HEK293 (cell line): Measurements from ENCODE around the gene TRPM6.

Source experiments
- CTCF ChIA-PET: fragments of 350-600 bp; formaldehyde crosslinking; extraction: SDS; loops from one replicate; lab custom pipeline; 2021; ENCODE audit warnings: antibody characterized with exemption; lab: Yijun Ruan, JAX
- POLR2A ChIA-PET: fragments of 300-600 bp; formaldehyde crosslinking; extraction: SDS; loops from one replicate; lab custom pipeline; 2020; ENCODE audit warnings: antibody characterized with exemption, inconsistent platforms; lab: Yijun Ruan, JAX
- H3K27ac ChIP-seq: fragments of 200-500 bp; sonication (Bioruptor generic); 2 replicates; pipeline ENCODE4 v1.5.1; 2014; ENCODE audit warnings: low read depth, low read length, control low read depth, inconsistent platforms; ENCODE audit errors: extremely low read depth
- H3K36me3 ChIP-seq, 2 experiments: fragments of 200-500 bp in 1 of 2; sonication (Bioruptor generic) in 1 of 2; 1 replicate in 1 of 2; 2 replicates in 1 of 2; pipeline ENCODE4 v1.5.1; 2014 to 2017; ENCODE audit warnings: inconsistent platforms in 2 of 2, low read length in 2 of 2; ENCODE audit not compliant: control insufficient read depth in 2 of 2, insufficient read depth in 1 of 2
- H3K4me1 ChIP-seq: fragments of 200-500 bp; sonication (Bioruptor generic); 2 replicates; pipeline ENCODE4 v1.5.1; 2014; ENCODE audit warnings: mild to moderate bottlenecking, low read length, inconsistent platforms; ENCODE audit not compliant: control insufficient read depth, insufficient read depth
- H3K4me3 ChIP-seq: 2 replicates; pipeline ENCODE4 v1.5.1; 2011; ENCODE audit warnings: low read depth, mild to moderate bottlenecking, control low read depth, low read length, moderate library complexity
- H3K9me3 ChIP-seq: fragments of 200-500 bp; sonication (Bioruptor generic); 2 replicates; pipeline ENCODE4 v1.5.1; 2014; ENCODE audit warnings: low read depth, low read length, inconsistent platforms; ENCODE audit not compliant: control insufficient read depth, insufficient read depth
- REPIN1 ChIP-seq: fragments of 450-650 bp; formaldehyde crosslinking; IDR thresholded peaks from 2 replicates; pipeline ENCODE4 v1.5.1; 2017; ENCODE audit warnings: missing biosample characterization, missing genetic modification characterization, low read depth
- ZBTB17 ChIP-seq: fragments of 450-650 bp; formaldehyde crosslinking; IDR thresholded peaks from 2 replicates; pipeline ENCODE4 v1.5.1; 2016; ENCODE audit warnings: missing biosample characterization, missing genetic modification characterization
- ZBTB48 ChIP-seq: fragments of 450-650 bp; formaldehyde crosslinking; IDR thresholded peaks from 2 replicates; pipeline ENCODE4 v1.5.1; 2016; ENCODE audit warnings: missing biosample characterization, missing genetic modification characterization
- ZBTB8A ChIP-seq: fragments of 450-650 bp; formaldehyde crosslinking; IDR thresholded peaks from 2 replicates; pipeline ENCODE4 v1.5.1; 2016; ENCODE audit warnings: missing biosample characterization, missing genetic modification characterization
- ZEB2 ChIP-seq: fragments of 450-650 bp; formaldehyde crosslinking; IDR thresholded peaks from 2 replicates; pipeline ENCODE4 v1.5.1; 2016; ENCODE audit warnings: missing biosample characterization, missing genetic modification characterization
- ZNF10 ChIP-seq: fragments of 450-650 bp; formaldehyde crosslinking; IDR thresholded peaks from 2 replicates; pipeline ENCODE4 v1.5.1; 2017; ENCODE audit warnings: missing biosample characterization, missing genetic modification characterization
- ZNF112 ChIP-seq: fragments of 450-650 bp; formaldehyde crosslinking; IDR thresholded peaks from 2 replicates; pipeline ENCODE4 v1.5.0; 2017; ENCODE audit warnings: missing biosample characterization, missing genetic modification characterization
- ZNF121 ChIP-seq: fragments of 450-650 bp; formaldehyde crosslinking; IDR thresholded peaks from 2 replicates; pipeline ENCODE4 v1.5.1; 2016; ENCODE audit warnings: missing biosample characterization, missing genetic modification characterization
- ZNF133 ChIP-seq: fragments of 450-650 bp; formaldehyde crosslinking; IDR thresholded peaks from 2 replicates; pipeline ENCODE4 v1.5.1; 2016; ENCODE audit warnings: missing biosample characterization, missing genetic modification characterization
- ZNF184 ChIP-seq: fragments of 450-650 bp; IDR thresholded peaks from 2 replicates; pipeline ENCODE4 v1.5.1; 2018; ENCODE audit warnings: missing biosample characterization, mild to moderate bottlenecking, missing genetic modification characterization
- ZNF239 ChIP-seq: fragments of 450-650 bp; formaldehyde crosslinking; IDR thresholded peaks from 2 replicates; pipeline ENCODE4 v1.5.1; 2016; ENCODE audit warnings: missing biosample characterization, missing genetic modification characterization
- ZNF248 ChIP-seq: fragments of 450-650 bp; formaldehyde crosslinking; IDR thresholded peaks from 2 replicates; pipeline ENCODE4 v1.5.1; 2017; ENCODE audit warnings: missing biosample characterization, missing genetic modification characterization
- ZNF585B ChIP-seq: fragments of 450-650 bp; formaldehyde crosslinking; IDR thresholded peaks from 2 replicates; pipeline ENCODE4 v1.5.1; 2016; ENCODE audit warnings: missing biosample characterization, missing genetic modification characterization
- ZNF600 ChIP-seq: fragments of 450-650 bp; formaldehyde crosslinking; IDR thresholded peaks from 2 replicates; pipeline ENCODE4 v1.5.1; 2016; ENCODE audit warnings: missing biosample characterization, missing genetic modification characterization
- ZNF701 ChIP-seq: fragments of 450-650 bp; formaldehyde crosslinking; IDR thresholded peaks from 2 replicates; pipeline ENCODE4 v1.5.1; 2016; ENCODE audit warnings: missing biosample characterization, missing genetic modification characterization
- TF ChIP-seq, protein P1 (sequence below): fragments of 450-650 bp; formaldehyde crosslinking; IDR thresholded peaks from 2 replicates; pipeline ENCODE4 v1.5.1; 2016; ENCODE audit warnings: missing biosample characterization, missing genetic modification characterization, low read depth
- TF ChIP-seq, protein P2 (sequence below): fragments of 450-650 bp; IDR thresholded peaks from 2 replicates; pipeline ENCODE4 v1.5.1; 2018; ENCODE audit warnings: missing biosample characterization, mild to moderate bottlenecking, missing genetic modification characterization
- TF ChIP-seq, protein P3 (sequence below): fragments of 450-650 bp; formaldehyde crosslinking; IDR thresholded peaks from 2 replicates; pipeline ENCODE4 v1.5.1; 2016; ENCODE audit warnings: missing biosample characterization, missing genetic modification characterization
- TF ChIP-seq, protein P4 (sequence below): fragments of 450-650 bp; formaldehyde crosslinking; IDR thresholded peaks from 2 replicates; pipeline ENCODE4 v1.5.1; 2016; ENCODE audit warnings: missing biosample characterization, missing genetic modification characterization
- TF ChIP-seq, protein P5 (sequence below): fragments of 450-650 bp; formaldehyde crosslinking; IDR thresholded peaks from 2 replicates; pipeline ENCODE4 v1.5.1; 2017; ENCODE audit warnings: missing biosample characterization, missing genetic modification characterization

Gene TRPM6

DNA sequence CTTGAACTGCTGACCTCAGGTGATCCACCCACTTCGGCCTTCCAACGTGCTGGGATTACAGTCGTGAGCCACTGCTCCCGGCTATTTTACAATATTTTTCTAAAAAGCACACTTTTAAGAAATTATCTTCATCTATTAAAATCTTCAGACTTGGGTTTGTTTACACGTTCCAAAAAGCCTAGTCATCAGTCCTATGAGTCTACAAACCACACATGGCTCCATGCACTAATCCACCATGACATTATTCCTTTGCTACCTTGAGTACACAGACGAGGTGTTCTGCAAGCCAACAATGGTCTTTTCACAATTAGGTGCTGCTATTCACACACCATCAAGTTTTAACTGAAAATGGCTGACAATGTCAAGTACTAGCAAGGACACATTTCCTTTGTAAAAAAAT is 41.0 kb downstream of the TRPM6 start:
- Histone ChIP-seq H3K4me1 (no peaks in the 10 kb centered on the region), H3K9me3 (no peaks in the 10 kb centered on the region), H3K36me3 (no peaks in the 10 kb centered on the region), H3K4me3 (no peak overlapping the region), H3K27ac (no peak overlapping the region)
- CTCF ChIA-PET, result no interaction called here
- no peak for TF ChIP-seq ZEB2 (tag by site-specific recombination)
- TF ChIP-seq ZBTB48, result no peak
- TF ChIP-seq ZBTB8A (tag by site-specific recombination), result no peak
- TF ChIP-seq, protein P1, sequence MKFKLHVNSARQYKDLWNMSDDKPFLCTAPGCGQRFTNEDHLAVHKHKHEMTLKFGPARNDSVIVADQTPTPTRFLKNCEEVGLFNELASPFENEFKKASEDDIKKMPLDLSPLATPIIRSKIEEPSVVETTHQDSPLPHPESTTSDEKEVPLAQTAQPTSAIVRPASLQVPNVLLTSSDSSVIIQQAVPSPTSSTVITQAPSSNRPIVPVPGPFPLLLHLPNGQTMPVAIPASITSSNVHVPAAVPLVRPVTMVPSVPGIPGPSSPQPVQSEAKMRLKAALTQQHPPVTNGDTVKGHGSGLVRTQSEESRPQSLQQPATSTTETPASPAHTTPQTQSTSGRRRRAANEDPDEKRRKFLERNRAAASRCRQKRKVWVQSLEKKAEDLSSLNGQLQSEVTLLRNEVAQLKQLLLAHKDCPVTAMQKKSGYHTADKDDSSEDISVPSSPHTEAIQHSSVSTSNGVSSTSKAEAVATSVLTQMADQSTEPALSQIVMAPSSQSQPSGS (tag by site-specific recombination), result no peak
- TF ChIP-seq, protein P2, sequence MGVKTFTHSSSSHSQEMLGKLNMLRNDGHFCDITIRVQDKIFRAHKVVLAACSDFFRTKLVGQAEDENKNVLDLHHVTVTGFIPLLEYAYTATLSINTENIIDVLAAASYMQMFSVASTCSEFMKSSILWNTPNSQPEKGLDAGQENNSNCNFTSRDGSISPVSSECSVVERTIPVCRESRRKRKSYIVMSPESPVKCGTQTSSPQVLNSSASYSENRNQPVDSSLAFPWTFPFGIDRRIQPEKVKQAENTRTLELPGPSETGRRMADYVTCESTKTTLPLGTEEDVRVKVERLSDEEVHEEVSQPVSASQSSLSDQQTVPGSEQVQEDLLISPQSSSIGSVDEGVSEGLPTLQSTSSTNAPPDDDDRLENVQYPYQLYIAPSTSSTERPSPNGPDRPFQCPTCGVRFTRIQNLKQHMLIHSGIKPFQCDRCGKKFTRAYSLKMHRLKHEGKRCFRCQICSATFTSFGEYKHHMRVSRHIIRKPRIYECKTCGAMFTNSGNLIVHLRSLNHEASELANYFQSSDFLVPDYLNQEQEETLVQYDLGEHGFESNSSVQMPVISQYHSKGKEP (tag by site-specific recombination), result no peak
- POLR2A ChIA-PET, result no interaction called here

DNA sequence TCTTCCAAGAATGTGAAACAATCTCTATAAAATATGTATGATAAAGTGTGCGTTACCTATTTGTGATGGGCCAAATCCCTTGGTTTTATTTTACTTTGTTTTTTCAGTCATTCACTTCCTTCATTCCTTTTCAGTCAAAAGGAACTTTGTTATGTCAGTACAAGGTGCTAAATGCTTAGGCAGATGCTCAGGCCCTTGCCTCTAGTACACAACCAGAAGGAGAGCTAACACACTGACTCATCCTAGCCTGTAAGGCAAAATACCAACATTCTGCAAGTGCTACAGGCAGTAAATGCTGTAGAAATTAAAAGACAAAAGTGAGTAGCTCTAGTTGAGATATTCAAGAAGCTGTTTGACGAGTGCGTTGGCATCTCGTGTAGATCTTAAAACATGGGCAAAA is 49.4 kb downstream of the TRPM6 start:
- CTCF ChIA-PET, result no interaction called here
- POLR2A ChIA-PET, result no interaction called here
- H3K4me1 ChIP-seq, result no peaks in the 10 kb centered on the region
- no peak overlapping the region for H3K4me3 ChIP-seq
- H3K27ac ChIP-seq, result no peak overlapping the region
- no peaks in the 10 kb centered on the region for H3K9me3 ChIP-seq
- TF ChIP-seq ZBTB17 (tag by site-specific recombination) (no peak), ZNF600 (no peak)
- H3K36me3 ChIP-seq, result no peaks in the 10 kb centered on the region

DNA sequence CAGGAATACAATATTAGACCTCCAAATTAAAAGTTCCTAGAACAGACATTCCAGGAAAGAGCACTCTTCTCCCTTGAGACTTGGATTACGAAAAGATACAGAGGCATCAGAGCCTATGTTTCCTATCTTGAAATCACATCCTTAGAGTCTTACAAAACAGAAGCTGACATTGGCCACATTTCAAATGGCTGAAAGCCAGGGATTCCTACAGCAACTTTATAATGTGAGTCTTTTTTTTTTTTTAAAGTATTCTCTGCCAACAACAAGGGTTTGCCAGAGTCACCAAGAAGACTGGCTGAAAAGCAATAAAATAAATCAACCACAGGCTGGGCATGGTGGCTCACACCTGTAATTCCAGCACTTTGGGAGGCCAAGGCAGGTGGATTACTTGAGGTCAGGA is 63.1 kb downstream of the TRPM6 start:
- CTCF ChIA-PET, result no interaction called here

More for the DNA sequence above, 63.1 kb downstream of the TRPM6 start:
- no peaks in the 10 kb centered on the region for H3K9me3 ChIP-seq
- H3K36me3 ChIP-seq, result no peaks in the 10 kb centered on the region
- TF ChIP-seq ZNF701 (tag by site-specific recombination) (no peak), ZNF248 (no peak), ZNF585B (no peak), REPIN1 (tag by site-specific recombination) (no peak), ZNF112 (tag by site-specific recombination) (no peak), ZNF239 (tag by site-specific recombination) (no peak), ZNF10 (tag by site-specific recombination) (no peak), ZNF184 (tag by site-specific recombination) (no peak), ZNF121 (tag by site-specific recombination) (no peak), ZNF133 (tag by site-specific recombination) (no peak)
- TF ChIP-seq, protein P3, sequence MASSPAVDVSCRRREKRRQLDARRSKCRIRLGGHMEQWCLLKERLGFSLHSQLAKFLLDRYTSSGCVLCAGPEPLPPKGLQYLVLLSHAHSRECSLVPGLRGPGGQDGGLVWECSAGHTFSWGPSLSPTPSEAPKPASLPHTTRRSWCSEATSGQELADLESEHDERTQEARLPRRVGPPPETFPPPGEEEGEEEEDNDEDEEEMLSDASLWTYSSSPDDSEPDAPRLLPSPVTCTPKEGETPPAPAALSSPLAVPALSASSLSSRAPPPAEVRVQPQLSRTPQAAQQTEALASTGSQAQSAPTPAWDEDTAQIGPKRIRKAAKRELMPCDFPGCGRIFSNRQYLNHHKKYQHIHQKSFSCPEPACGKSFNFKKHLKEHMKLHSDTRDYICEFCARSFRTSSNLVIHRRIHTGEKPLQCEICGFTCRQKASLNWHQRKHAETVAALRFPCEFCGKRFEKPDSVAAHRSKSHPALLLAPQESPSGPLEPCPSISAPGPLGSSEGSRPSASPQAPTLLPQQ (tag by site-specific recombination), result no peak
- TF ChIP-seq, protein P4, sequence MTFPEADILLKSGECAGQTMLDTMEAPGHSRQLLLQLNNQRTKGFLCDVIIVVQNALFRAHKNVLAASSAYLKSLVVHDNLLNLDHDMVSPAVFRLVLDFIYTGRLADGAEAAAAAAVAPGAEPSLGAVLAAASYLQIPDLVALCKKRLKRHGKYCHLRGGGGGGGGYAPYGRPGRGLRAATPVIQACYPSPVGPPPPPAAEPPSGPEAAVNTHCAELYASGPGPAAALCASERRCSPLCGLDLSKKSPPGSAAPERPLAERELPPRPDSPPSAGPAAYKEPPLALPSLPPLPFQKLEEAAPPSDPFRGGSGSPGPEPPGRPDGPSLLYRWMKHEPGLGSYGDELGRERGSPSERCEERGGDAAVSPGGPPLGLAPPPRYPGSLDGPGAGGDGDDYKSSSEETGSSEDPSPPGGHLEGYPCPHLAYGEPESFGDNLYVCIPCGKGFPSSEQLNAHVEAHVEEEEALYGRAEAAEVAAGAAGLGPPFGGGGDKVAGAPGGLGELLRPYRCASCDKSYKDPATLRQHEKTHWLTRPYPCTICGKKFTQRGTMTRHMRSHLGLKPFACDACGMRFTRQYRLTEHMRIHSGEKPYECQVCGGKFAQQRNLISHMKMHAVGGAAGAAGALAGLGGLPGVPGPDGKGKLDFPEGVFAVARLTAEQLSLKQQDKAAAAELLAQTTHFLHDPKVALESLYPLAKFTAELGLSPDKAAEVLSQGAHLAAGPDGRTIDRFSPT, result no peak
- TF ChIP-seq, protein P5, sequence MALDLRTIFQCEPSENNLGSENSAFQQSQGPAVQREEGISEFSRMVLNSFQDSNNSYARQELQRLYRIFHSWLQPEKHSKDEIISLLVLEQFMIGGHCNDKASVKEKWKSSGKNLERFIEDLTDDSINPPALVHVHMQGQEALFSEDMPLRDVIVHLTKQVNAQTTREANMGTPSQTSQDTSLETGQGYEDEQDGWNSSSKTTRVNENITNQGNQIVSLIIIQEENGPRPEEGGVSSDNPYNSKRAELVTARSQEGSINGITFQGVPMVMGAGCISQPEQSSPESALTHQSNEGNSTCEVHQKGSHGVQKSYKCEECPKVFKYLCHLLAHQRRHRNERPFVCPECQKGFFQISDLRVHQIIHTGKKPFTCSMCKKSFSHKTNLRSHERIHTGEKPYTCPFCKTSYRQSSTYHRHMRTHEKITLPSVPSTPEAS (tag by site-specific recombination), result no peak
- POLR2A ChIA-PET, result no interaction called here
- H3K4me1 ChIP-seq, result no peaks in the 10 kb centered on the region
- H3K4me3 ChIP-seq, result no peak overlapping the region
- H3K27ac ChIP-seq, result no peak overlapping the region
